Measurements from ENCODE around the gene SKP2.
"Not testable (repeated sequence)": the region's sequence is repeated elsewhere in the genome, so short reads cannot be mapped to it uniquely, and the experiment has no call there.

Gene SKP2

DNA sequence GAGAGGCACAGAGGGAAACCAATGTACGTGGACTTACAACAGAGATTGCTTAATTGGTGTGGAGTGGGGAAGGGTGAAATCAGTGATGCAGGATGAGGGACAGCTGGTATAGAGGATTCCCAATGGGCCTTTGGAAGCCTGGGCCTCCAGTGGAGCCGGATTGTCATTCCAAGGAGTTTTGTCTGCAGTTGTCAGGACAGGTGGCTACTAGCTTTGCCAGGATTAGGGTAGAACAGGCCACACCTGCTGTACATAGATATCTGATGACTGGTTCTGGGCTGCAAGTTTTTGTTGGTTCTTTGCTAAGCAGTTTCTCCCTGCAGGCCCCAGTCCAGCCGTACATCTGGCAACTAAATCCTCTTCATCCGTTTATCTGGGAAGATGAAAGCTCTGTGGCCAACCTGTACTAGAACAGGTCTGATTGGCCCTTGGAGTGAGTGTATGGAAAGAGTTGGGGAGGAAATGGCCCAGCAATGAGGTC is 4.2 kb downstream of the SKP2 start:
- no peak for DNase-seq (ENCODE audit: low read depth in 2 of 2, low spot score in 1 of 2)

DNA sequence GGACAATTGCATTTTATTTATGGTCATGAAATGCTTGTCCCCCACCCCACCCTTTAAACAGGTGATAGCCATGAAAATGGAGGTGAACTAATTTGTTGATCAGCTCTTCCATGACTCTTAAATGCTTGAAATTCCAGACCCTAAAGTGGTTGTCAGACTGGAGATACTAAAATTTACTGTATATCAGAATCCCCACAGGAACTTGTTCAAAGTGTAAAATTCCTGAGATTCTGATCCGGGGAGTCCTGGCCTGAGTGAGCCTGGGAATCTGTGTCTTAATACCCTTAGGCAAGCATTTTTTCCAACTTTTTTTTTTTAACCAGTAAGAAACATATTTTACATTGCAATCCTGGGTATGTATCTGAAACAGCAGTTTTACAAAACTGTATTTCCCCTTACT is 4.7 kb downstream of the SKP2 start:
- no peak for DNase-seq (ENCODE audit: low read depth in 2 of 2, low spot score in 1 of 2)

DNA sequence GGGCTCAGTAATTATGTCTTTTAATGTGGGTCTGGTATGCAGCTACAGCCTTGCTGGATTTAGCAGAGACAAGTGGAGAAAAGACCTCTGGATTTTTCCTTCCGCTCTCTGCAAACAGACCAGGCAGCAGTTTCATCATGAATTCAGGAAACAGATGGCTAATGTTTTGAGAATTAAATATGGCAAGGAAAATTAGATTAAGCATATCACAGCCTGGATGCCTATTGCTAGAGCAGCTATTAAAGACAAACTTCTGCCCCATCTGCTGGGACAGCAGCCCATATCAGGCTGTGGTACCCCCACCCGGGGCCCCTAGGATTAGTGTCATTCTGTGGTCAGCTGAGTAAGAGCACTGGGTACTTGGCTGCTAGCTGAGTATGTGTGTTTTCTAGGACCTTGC is 6.2 kb downstream of the SKP2 start:
- no peak for DNase-seq (ENCODE audit: low read depth in 2 of 2, low spot score in 1 of 2)

DNA sequence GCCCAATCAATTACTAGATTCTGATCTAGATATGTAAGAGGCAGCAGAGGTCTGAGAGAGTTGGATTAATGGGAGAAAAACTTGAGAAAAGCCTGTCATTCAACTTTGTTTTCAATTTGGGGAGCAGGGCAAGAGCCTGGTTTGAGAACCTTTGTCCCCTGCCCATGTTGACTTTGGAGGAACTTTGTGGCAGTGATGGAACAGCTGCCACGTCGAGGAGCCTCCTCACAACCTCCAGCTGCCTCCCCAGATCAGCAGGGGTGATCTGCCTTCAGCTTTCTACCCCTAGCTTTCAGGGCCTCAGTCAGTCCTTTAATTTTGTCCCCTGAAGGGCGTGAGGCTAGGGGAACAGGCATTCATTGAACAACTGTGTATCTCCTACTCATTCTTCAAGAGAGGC is 8.7 kb downstream of the SKP2 start:
- DNase-seq (ENCODE audit: low read depth in 2 of 2, low spot score in 1 of 2): no peak

DNA sequence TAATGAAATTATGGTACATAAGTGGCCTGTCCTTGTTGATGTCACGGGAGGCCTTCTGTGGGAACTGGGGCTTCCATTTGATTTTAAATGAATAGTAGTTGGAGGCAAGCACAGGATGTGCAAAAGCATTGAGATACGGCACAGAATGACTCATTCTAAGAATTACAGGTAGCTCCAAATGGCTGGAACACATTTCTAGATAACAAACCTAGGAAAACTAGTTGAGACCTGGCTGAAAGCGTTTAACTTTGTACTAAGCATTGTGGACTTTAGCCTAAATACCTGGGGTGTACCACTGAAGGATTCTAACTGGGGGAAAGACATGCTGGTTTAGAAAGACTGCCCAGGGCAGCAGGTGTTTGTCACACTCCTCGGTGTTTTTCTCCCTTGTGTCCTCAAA is 9.4 kb downstream of the SKP2 start:
- DNase-seq (ENCODE audit: low read depth in 2 of 2, low spot score in 1 of 2): no peak

DNA sequence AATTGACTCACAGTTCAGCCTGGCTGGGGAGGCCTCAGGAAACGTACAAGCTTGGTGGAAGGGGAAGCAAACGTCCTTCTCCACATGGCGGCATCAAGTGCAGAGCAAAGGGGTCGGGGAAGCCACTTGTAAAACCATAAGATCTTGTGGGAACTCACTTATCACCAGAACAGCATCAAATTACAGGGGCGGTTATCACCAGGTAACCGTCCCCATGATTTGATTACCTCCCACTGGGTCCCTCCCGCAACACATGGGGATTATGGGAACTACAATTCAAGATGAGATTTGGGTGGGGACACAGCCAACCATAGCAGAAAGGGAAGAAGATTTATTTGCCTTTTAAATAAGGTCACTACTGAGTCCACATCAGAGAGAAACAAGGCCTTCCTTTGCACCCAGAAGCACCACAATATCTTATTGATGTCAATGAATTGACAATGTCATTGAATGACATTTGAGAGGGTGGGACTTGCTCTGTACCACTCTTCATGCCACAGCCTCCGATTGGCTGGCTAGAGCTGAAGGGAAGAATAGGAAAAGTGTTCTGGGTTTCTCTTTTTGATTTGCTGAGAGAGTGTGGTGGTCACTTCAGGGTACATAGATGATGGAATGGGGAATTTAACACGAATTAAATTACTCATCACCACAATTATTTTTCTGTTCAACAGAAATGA is 11.0 kb downstream of the SKP2 start:
- DNase-seq (ENCODE audit: low read depth in 2 of 2, low spot score in 1 of 2): no peak

DNA sequence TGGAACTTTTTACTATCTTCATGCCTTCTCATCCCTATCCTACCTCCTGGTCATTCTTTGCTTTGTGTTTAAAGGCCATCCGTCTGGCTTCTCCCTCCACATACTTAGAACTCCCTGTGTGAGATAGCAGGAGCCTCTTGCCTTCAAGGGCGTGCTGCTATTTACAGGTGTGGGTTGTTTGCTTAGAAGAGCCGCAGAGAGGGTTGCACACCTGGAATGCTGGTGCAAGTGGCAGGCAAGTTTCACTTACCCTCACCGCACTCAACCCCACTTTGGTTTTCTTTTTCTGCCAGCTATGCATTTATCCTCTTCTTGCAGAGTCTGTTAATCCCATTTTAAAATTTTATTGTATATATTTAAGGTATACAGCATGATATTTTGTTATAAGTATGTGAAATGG is 12.6 kb downstream of the SKP2 start:
- DNase-seq (ENCODE audit: low read depth in 2 of 2, low spot score in 1 of 2): no peak

DNA sequence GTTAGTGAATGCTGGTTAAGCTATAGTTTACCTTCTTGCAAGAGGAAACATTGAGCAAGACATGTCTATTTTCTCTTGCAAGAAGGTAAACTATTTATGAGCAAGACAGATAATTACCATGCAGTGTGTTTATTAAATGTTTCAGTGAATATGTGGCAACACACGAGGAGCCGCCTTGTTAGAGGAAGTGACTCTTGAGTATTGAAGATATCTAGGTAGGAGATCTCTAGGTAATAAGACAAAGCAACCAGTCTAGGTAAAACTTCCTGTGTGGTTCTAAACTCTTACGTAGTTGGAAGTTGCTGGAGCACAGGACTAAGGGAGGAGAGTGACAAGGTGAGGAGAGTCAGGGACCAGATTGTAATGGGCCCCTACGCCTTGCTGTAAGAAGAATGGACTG is 16.8 kb downstream of the SKP2 start:
- no peak for DNase-seq (ENCODE audit: low read depth in 2 of 2, low spot score in 1 of 2)

DNA sequence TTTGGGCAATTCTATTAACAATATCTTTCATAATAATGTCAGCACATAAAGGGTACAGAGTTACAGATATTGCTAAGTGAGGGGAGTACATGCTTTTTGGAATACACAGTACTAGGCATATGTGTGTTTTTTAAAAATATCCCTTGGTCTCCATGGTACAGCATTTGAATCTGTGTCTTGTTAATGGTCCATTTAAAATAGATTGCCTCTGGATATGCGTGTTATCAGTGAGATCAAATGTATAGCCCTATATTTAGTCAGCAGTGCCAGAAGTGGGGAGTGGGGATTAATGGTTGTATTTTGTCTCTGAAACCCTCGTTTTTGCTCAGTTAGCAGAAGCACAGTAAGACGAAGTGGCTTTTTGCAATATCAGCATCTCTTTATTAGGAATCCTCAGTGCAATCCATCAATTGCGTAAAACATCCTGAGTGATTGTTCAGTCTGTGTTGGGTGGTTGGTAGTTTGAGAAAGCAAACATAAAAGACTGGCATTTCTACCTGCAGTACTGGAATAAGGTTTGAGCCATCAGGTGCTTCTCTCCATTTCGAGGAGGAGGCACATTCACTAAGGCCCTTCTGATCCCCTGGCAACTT is 19.0 kb downstream of the SKP2 start:
- DNase-seq (ENCODE audit: low read depth in 2 of 2, low spot score in 1 of 2): no peak

DNA sequence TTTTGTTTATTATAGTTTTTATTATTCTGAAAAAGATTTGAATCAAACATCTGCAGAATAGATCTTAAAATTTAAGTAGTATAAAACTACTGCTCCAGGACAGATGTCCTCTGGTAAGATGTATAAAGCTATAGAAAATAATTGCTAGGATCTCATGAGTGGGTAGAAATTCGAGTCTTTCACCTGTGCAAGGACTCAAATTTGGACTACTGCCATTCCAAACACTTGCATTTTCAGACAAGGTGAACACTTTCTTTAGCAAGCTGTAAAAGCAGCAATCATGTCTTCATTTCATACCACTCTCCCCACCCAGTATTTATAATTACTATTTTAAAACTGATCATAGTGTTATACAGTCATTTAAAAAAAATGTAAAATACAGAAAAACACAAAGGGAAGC is 20.7 kb downstream of the SKP2 start:
- no peak for DNase-seq (ENCODE audit: low read depth in 2 of 2, low spot score in 1 of 2)

DNA sequence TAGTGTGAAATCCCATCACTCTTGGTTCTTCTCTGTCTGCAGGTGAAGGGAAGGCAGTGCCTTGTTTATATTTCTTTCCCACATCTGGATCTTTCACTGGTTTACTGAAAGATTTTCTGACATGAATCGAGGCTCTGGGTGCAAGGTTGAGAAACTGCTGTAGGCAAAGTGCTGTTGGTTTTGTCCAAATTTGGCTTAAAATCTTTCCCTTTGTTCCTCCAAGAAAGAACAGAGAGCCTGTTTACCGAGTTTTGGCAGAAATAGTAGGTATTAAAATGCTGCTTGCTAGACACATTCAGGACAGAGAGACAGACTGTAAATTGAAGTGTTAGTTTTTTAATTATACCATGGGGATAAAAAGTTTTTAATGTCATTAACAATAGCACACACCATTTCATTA is 21.5 kb downstream of the SKP2 start:
- no peak for DNase-seq (ENCODE audit: low read depth in 2 of 2, low spot score in 1 of 2)

DNA sequence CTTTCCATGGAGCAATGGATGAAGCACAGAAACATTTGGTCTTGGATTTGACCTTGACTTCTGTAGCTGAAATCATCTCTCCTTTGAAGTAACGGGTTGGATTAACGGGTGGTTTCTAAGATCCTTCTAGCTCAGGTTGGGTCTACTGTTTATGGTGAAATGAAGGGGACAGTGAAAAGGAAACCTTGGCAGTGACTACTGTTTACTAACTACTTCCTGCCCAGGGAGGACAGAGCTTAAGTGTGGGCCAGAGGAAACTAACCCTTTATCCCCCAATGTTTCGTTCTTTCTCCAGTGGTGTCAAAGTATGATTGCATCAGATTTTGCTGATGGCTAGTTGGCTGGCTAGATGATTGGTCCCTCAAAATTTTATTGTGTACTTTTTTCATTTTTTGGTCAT is 22.2 kb downstream of the SKP2 start:
- DNase-seq (ENCODE audit: low read depth in 2 of 2, low spot score in 1 of 2): no peak

DNA sequence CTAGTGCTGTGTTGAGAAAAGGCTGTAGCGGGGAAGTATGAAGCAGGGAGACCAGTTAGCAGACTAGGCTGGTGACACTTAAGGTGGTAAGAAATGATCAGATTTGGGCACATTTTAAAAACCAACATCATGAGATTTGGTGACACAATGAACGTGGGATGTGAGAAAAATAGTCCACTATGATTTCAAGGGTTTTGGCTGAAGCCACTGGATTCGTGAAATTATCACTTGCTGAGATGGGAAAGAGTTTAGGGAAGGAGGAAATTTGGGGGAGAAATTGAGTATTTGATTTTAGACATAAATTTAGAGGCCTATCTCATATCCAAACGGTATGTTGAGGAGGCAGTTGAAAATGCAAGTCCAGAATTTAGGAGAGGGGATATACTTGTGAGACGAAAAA is 23.1 kb downstream of the SKP2 start:
- DNase-seq (ENCODE audit: low read depth in 2 of 2, low spot score in 1 of 2): no peak

DNA sequence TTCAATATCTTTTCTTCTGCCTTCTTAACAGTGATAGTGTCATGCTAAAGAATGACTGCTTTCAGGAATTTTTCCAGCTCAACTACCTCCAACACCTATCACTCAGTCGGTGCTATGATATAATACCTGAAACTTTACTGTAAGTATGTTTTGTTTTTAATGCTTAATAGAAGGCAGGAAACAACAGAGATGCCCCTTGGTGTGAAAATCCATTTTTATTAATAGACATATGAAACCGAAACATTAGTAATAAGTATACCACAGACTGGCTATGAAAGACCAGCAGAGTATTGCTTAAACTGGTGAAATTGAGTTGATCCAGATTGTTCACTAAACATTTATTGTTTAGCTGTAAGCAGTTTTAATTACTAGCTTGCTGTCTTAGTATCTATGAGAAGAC is 25.2 kb downstream of the SKP2 start:
- DNase-seq (ENCODE audit: low read depth in 2 of 2, low spot score in 1 of 2): no peak

DNA sequence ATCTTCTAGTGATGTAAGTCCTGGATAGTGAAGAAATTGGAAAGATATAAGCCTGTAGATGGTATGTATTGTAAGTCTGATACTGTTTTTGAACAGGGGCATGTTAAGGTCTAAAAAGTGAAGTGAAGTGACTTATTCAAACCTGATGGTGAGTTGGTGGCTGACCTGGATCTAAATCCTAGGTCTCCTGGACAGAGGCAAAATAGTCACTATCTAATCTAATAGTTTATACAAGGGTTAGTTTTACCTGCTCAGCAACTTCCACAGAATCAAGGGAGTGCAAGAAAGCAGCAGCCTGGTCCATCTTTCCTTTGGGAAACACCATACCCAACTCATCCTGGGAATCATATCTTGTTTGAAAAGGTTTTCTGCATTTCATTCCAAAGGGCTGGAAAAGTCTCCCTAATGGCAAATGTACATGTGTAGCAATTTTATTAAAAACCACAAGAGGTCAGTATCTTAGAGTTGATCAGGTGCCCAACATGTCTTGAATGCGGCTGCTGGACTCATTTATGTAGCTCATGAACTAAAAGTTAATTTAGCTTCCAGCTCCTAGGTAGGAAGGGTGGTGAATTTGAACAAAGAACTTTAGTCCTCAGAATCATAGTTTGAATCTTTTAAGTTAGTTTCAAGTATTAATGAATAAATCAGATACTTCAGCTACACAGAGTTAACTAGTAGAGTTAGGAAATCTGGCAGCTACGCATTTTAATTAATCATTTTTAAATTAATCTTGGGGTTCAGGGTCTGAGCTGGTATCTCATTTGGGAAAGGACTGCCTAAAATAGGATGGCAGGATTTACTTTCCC is 26.0 kb downstream of the SKP2 start:
- no peak for DNase-seq (ENCODE audit: low read depth in 2 of 2, low spot score in 1 of 2)

DNA sequence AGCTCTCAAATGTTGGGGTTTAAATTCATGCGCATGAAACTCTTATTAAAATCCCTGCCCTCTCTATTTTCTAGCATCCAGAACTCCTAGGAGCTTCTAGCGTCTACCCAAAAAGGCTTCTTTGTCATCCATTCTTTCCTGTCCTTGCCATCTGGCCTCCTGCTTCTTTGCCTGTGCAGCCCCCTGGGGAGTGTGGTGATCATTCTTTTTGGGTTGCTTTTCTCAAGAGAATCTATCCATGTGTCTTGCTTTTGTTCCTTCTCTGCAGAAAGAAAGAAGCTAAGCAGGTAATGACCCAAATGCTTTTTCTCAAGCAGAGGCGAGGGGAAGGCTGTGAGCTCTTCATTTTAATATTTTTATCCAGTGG is 26.6 kb downstream of the SKP2 start:
- no peak for DNase-seq (ENCODE audit: low read depth in 2 of 2, low spot score in 1 of 2)

DNA sequence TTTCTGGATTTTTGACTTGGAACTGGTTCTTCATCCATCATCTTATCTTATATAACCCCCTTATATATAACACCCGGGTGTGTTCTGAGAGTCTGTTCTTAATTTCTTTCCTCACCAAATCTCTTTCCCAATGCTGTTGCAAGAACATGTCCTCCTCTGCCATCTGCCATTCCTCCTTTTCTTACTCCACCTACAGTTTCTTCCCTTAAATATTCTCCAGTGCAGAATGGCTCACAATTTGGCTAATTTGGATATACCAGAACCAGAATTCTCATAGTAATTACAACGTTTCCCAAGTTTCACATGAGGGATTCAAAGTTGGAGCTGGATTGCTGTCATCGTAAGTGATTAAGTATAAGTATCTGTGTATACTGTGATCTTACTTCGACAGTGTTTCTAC is 28.0 kb downstream of the SKP2 start:
- no peak for DNase-seq (ENCODE audit: low read depth in 2 of 2, low spot score in 1 of 2)

DNA sequence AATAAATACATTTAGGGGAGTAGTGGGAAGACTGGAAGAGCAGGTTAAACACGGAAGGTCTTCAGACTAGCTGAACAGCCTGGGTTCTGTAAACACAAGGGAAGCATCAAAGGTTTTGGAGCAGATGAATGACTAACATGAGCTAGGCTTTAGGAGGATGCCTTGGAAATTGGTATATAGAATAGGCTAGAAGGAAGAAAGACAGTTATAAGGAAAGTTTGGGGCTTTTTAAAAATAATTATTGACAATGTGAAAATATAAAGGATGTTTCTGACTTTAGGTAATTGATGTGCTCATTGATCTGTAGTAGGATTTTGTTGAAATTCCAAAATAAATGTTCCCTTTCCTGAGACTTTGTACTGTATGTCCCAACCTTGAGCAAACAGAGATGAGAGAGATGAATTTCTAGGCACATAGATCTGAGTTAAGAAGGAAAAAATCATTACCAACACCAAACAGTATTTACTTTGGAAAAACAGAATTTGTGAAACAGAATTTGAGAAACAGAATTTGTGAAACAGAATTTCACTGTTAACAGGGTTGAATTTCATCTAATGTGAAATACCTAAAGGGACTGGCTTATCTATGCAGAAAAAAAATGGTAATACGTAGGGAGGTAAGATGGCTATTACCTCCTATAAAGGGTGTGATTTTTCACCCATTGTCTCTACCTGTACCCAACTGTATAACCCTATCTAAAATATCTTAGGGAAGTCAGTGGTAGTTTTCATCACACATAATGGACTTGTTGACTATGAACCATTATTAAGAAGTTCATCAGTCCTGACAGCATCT is 28.8 kb downstream of the SKP2 start:
- no peak for DNase-seq (ENCODE audit: low read depth in 2 of 2, low spot score in 1 of 2)

DNA sequence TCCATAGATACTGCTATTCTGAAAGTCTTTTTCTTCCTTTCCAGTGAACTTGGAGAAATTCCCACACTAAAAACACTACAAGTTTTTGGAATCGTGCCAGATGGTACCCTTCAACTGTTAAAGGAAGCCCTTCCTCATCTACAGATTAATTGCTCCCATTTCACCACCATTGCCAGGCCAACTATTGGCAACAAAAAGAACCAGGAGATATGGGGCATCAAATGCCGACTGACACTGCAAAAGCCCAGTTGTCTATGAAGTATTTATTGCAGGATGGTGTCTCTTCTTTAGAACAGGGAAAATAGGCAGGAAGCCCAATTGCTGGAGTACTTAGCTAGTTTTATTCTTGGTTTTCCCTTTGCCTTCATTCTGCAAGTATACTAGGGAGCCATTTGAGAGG is 29.9 kb downstream of the SKP2 start:
- DNase-seq (ENCODE audit: low read depth in 2 of 2, low spot score in 1 of 2): no peak

DNA sequence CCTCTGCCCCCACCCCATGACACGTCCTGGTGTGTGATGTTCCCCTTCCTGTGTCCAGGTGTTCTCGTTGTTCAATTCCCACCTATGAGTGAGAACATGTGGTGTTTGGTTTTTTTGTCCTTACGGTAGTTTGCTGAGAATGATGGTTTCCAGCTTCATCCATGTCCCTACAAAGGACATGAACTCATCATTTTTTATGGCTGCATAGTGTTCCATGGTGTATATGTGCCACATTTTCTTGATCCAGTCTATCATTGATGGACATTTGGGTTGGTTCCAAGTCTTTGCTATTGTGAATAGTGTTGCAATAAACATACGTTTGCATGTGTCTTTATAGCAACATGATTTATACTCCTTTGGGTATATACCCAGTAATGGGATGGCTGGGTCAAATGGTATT is 32.5 kb downstream of the SKP2 start:
- not testable (repeated sequence) for DNase-seq (ENCODE audit: low read depth in 2 of 2, low spot score in 1 of 2)

DNA sequence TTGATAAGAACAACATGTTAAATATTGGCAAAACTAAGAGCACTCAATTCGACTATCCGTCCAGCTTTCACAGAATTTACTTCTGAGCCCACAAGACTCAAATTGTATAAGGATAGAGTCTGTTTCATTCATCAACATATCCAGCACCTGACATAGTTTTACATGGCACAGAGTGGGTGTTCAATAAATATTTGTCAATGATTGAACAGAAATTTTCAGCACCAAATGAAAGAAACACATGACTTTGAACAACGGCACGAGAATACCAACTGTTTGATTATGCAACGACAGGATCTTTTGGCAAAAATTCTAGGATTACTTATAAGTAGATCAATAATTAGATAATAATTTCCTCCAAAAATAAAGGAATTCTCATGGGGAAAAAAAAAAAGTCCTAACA is 41.8 kb downstream of the SKP2 start:
- DNase-seq (ENCODE audit: low read depth in 2 of 2, low spot score in 1 of 2): no peak

DNA sequence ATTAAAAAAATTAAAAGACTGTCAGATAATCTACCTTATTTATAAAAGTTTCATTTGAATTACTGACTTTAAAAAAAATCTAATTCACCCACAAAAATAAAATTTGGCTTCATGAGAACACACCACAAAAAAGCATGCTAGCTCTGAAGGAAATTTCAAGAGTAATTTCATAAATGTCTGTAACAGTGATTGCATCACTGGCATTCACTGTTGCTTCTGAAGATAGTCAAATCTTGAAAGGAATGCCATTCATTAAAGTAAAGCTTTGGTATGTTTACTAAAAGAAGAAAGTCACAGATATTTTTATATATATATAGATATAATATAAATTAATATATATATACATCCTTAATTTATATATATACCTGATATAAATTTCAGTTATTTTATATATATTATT is 46.4 kb downstream of the SKP2 start:
- no peak for DNase-seq (ENCODE audit: low read depth in 2 of 2, low spot score in 1 of 2)
